ENCODE data around the gene SLC37A3.

DNA sequence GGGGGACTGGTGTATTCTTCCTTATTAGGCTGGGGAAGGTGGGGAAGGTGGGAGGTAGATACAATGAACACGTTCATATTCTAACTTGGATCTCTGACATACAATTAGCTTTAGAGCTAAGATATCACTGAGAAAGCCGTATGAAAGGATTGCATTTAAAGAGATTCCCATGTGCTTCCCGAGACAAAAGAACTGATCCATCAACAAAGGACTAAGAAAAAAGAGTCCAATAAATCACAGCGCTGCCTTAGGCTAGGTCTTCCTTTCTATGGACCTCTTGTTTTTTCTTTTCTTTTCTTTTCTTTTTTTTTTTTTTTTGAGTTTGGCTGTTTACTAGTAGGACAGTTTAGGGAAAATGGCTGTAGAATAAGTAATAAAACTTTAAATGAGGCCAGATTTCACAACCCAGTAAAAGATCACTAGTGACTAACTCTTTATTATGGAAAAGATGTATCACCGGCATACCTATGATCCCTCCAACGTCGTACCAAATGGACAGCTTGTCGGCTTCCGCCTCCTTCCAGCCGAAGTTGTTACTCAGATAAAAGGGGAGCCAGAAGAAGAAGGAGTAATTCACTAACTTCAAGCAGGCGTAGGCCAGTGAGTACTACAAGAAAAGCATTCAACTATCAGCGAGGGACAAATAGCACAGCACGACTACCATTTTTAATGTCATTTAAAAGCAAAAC is 50.0 kb downstream of the SLC37A3 start:
- TF ChIP-seq, protein P1, sequence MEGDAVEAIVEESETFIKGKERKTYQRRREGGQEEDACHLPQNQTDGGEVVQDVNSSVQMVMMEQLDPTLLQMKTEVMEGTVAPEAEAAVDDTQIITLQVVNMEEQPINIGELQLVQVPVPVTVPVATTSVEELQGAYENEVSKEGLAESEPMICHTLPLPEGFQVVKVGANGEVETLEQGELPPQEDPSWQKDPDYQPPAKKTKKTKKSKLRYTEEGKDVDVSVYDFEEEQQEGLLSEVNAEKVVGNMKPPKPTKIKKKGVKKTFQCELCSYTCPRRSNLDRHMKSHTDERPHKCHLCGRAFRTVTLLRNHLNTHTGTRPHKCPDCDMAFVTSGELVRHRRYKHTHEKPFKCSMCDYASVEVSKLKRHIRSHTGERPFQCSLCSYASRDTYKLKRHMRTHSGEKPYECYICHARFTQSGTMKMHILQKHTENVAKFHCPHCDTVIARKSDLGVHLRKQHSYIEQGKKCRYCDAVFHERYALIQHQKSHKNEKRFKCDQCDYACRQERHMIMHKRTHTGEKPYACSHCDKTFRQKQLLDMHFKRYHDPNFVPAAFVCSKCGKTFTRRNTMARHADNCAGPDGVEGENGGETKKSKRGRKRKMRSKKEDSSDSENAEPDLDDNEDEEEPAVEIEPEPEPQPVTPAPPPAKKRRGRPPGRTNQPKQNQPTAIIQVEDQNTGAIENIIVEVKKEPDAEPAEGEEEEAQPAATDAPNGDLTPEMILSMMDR (conservative IDR thresholded peaks at IDR 0.05; ENCODE audit: low read length), result no peak
- no peak for TF ChIP-seq EZH2phosphoT487 (IDR thresholded peaks at IDR 0.05; ENCODE audit: borderline replicate concordance, low read depth, low read length)
